Testis (tissue), 2 donors: ENCODE data around the gene SUPT3H.

ENCODE experiments used
- POLR2A ChIP-seq: fragments of 450-650 bp; IDR thresholded peaks from one replicate; pipeline ENCODE4 v1.6.1; 2017; ENCODE audit warnings: antibody characterized with exemption, mild to moderate bottlenecking, moderate library complexity
- TF ChIP-seq, protein P1 (sequence below), 3 experiments: fragments of 450-650 bp in 2 of 3; fragments of 200-600 bp in 1 of 3; sonication (generic) in 1 of 3; IDR thresholded peaks; one replicate each; pipeline ENCODE4 v1.5.1; 2016 to 2019; ENCODE audit warnings: antibody characterized with exemption in 3 of 3, mild to moderate bottlenecking in 2 of 3, moderate library complexity in 1 of 3

DNA sequence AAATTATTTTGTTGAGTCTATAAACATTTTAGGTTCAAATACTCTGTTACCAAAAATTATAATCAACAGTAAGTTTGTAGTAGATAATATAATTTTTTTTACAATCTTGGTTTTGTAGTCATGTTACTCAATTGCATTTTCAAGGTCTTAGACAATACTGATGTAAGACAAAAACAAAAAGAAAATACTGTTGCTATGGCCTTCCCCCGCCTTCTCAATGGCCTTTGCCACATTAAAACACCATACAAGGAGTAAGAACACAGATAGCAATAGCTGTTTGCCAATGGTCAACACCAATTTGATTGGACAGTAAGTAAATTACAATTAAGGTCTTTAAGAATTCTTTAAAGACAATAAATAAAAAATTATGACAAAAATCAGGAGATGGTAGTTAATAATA, 540.0 kb downstream of the SUPT3H start:
- TF ChIP-seq, protein P1, sequence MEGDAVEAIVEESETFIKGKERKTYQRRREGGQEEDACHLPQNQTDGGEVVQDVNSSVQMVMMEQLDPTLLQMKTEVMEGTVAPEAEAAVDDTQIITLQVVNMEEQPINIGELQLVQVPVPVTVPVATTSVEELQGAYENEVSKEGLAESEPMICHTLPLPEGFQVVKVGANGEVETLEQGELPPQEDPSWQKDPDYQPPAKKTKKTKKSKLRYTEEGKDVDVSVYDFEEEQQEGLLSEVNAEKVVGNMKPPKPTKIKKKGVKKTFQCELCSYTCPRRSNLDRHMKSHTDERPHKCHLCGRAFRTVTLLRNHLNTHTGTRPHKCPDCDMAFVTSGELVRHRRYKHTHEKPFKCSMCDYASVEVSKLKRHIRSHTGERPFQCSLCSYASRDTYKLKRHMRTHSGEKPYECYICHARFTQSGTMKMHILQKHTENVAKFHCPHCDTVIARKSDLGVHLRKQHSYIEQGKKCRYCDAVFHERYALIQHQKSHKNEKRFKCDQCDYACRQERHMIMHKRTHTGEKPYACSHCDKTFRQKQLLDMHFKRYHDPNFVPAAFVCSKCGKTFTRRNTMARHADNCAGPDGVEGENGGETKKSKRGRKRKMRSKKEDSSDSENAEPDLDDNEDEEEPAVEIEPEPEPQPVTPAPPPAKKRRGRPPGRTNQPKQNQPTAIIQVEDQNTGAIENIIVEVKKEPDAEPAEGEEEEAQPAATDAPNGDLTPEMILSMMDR (IDR thresholded peaks at IDR 0.05): no peak
- TF ChIP-seq POLR2A: no peak
